ENCODE results near the gene CD300C.
"Not testable (repeated sequence)": the region's sequence is repeated elsewhere in the genome, so short reads cannot be mapped to it uniquely, and the experiment has no call there.

CD300C gene

DNA sequence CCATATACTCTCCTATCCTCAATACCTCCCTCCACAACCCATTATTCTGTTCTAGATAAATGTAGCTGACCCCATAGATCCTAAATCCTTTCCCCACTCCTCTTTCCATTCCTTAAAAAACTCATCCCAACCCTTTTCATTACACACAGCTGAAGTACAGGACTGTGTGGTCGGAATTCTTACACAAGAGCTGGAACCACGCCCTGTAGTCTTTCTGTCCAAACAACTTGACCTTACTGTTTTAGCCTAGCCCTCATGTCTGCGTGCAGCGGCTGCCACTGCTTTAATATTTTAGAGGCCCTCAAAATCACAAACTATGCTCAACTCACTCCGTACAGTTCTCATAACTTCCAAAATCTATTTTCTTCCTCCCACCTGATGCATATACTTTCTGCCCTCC is 42.0 kb downstream of the CD300C start:
- H3K9ac ChIP-seq (ENCODE audit: low read depth, low read length); H3K4me3 ChIP-seq (ENCODE audit: low read length); H3K36me3 ChIP-seq (ENCODE audit: insufficient read depth, low read length); H3K4me1 ChIP-seq (ENCODE audit: insufficient read depth, low read length); H3K9me3 ChIP-seq (ENCODE audit: insufficient read depth, low read depth, low read length); H3K27me3 ChIP-seq (ENCODE audit: insufficient read depth, low read length); H3K27ac ChIP-seq (ENCODE audit: low read depth, low read length): not testable (repeated sequence)
- WGBS, result 96% methylated on average over 5 of the region's 5 CpGs

GRCh38 chr17:74502861-74503260 is 43.1 kb downstream of the CD300C start:
- Histone ChIP-seq H3K36me3 (ENCODE audit: insufficient read depth, low read length) (no peaks in the 10 kb centered on the region), H3K9me3 (ENCODE audit: insufficient read depth, low read depth, low read length) (no peaks in the 10 kb centered on the region), H3K4me3 (ENCODE audit: low read length) (no peak overlapping the region), H3K9ac (ENCODE audit: low read depth, low read length) (no peak overlapping the region), H3K4me1 (ENCODE audit: insufficient read depth, low read length) (no peaks in the 10 kb centered on the region), H3K27me3 (ENCODE audit: insufficient read depth, low read length) (no peaks in the 10 kb centered on the region), H3K27ac (ENCODE audit: low read depth, low read length) (no peak overlapping the region)
- 92% methylated on average over 6 of the region's 6 CpGs for WGBS

DNA sequence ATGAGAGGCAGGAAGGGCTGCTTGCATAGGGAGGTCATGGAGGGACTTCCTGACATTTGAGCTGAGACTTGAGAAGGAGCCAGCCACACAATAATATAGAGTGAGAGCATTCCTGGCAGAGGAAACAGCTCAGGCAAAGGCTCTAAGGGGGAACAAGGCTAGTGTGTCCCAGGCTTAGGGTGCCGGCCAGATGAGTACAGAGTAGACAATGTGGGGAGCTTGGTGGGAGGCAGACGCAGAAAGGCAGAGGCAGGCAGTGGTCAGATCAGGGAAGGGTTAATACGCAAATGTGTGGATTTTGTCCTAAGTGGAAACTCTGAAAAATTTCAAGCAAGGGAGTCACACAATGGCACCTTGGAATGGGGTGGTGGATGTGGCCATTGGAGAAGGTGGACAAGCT is 45.9 kb downstream of the CD300C start:
- Histone ChIP-seq H3K4me1 (ENCODE audit: insufficient read depth, low read length) (no peaks in the 10 kb centered on the region), H3K27ac (ENCODE audit: low read depth, low read length) (no peak overlapping the region), H3K36me3 (ENCODE audit: insufficient read depth, low read length) (no peaks in the 10 kb centered on the region), H3K27me3 (ENCODE audit: insufficient read depth, low read length) (no peaks in the 10 kb centered on the region), H3K9me3 (ENCODE audit: insufficient read depth, low read depth, low read length) (no peaks in the 10 kb centered on the region), H3K4me3 (ENCODE audit: low read length) (no peak overlapping the region), H3K9ac (ENCODE audit: low read depth, low read length) (no peak overlapping the region)
- WGBS, result 91% methylated on average over 3 of the region's 3 CpGs

GRCh38 chr17:74497471-74497870 is 48.4 kb downstream of the CD300C start:
- H3K27ac ChIP-seq (ENCODE audit: low read depth, low read length), result no peak overlapping the region
- H3K4me1 ChIP-seq (ENCODE audit: insufficient read depth, low read length), result no peaks in the 10 kb centered on the region
- no peaks in the 10 kb centered on the region for H3K9me3 ChIP-seq (ENCODE audit: insufficient read depth, low read depth, low read length)
- H3K36me3 ChIP-seq (ENCODE audit: insufficient read depth, low read length), result no peaks in the 10 kb centered on the region
- H3K4me3 ChIP-seq (ENCODE audit: low read length), result no peak overlapping the region
- WGBS, result 89% methylated on average over 5 of the region's 5 CpGs
- H3K9ac ChIP-seq (ENCODE audit: low read depth, low read length), result no peak overlapping the region
- H3K27me3 ChIP-seq (ENCODE audit: insufficient read depth, low read length), result no peaks in the 10 kb centered on the region

DNA sequence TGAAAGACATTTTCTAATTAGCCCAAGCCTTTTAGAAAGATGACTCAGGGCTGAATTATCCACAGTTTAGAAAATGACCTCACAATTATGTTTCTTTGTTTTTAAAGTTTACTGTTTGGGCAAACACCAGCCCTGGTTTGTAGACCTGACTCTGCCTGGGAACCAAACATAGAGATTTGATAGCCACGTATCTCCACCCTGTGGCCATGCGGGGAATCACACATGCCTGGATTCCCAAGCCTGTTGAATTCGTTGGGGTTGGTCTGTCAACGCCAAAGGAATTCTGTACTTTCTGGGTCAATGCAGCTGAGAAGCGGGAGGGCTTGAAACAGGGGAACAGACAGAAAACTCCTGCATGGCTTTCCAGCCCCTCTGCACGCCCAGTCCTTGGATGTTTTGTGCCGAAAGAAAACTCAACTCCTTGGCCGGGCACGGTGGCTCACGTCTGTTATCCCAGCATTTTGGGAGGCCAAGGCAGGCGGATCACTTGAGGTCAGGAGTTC is 52.5 kb downstream of the CD300C start:
- WGBS, result 49% methylated on average over 11 of the region's 11 CpGs
- H3K36me3 ChIP-seq (ENCODE audit: insufficient read depth, low read length), result no peaks in the 10 kb centered on the region
- no peaks in the 10 kb centered on the region for H3K9me3 ChIP-seq (ENCODE audit: insufficient read depth, low read depth, low read length)
- no peaks in the 10 kb centered on the region for H3K27me3 ChIP-seq (ENCODE audit: insufficient read depth, low read length)
- no peaks in the 10 kb centered on the region for H3K4me1 ChIP-seq (ENCODE audit: insufficient read depth, low read length)
- no peak overlapping the region for H3K9ac ChIP-seq (ENCODE audit: low read depth, low read length)
- H3K27ac ChIP-seq (ENCODE audit: low read depth, low read length), result no peak overlapping the region
- H3K4me3 ChIP-seq (ENCODE audit: low read length), result no peak overlapping the region

- Histone ChIP-seq H3K9ac (ENCODE audit: low read depth, low read length) (no peak overlapping the region), H3K36me3 (ENCODE audit: insufficient read depth, low read length) (no peaks in the 10 kb centered on the region), H3K27me3 (ENCODE audit: insufficient read depth, low read length) (no peaks in the 10 kb centered on the region), H3K27ac (ENCODE audit: low read depth, low read length) (no peak overlapping the region), H3K9me3 (ENCODE audit: insufficient read depth, low read depth, low read length) (0 out of 2 replicates have a peak, but pooled peaks cover 2% of the 10 kb centered on the region), H3K4me1 (ENCODE audit: insufficient read depth, low read length) (no peaks in the 10 kb centered on the region), H3K4me3 (ENCODE audit: low read length) (no peak overlapping the region)
- WGBS, result 96% methylated on average over 7 of the region's 7 CpGs
Measured at GRCh38 chr17:74491626-74492025, 54.3 kb downstream of the CD300C start.
